Transverse colon (tissue), 4 donors: ENCODE results near the gene BIK. TPM values are rescaled to one million over a fixed set of nuclear protein-coding genes. Genes with fewer than 3 reads are reported as not detected.

Source experiments
- DNase-seq: peaks from one replicate; pipeline ENCODE4 v3.0.0-alpha.2; 2019
- H3K27ac ChIP-seq, 4 donors: fragments of 200-600 bp; sonication (generic); 2 replicates each; pipeline ENCODE4 v1.5.1; 2016 to 2018; ENCODE audit warnings: inconsistent platforms in 4 of 4
- H3K27me3 ChIP-seq: fragments of 200-600 bp; sonication (generic); 2 replicates; pipeline ENCODE4 v1.5.1; 2017; ENCODE audit warnings: inconsistent platforms
- H3K36me3 ChIP-seq, 4 donors: fragments of 200-600 bp; sonication (generic); 2 replicates each; pipeline ENCODE4 v1.5.1; 2017 to 2019; ENCODE audit warnings: inconsistent platforms in 4 of 4
- H3K4me1 ChIP-seq, 4 donors: fragments of 200-600 bp; sonication (generic); 2 replicates each; pipeline ENCODE4 v1.5.1; 2017 to 2020; ENCODE audit warnings: inconsistent platforms in 4 of 4
- H3K4me3 ChIP-seq, 4 donors: fragments of 200-600 bp; sonication (generic); 1 replicate in 1 of 4; 2 replicates in 3 of 4; pipeline versions ENCODE4 v1.5.1 to v1.6.1; 2017 to 2019; ENCODE audit warnings: inconsistent platforms in 4 of 4
- H3K9me3 ChIP-seq, 2 donors: fragments of 200-600 bp; sonication (generic); 2 replicates each; pipeline ENCODE4 v1.5.1; 2017 to 2019; ENCODE audit warnings: inconsistent platforms in 2 of 2
- CTCF ChIP-seq, 5 experiments: fragments of 200-600 bp in 3 of 5; fragments of 450-650 bp in 2 of 5; sonication (generic) in 3 of 5; IDR thresholded peaks; 1 replicate in 2 of 5; 2 replicates in 3 of 5; pipeline ENCODE4 v1.5.1; 2016 to 2017; ENCODE audit warnings: antibody characterized with exemption in 5 of 5, inconsistent platforms in 3 of 5, mild to moderate bottlenecking in 2 of 5, moderate library complexity in 1 of 5
- EP300 ChIP-seq: sonication (generic); formaldehyde crosslinking; IDR thresholded peaks from one replicate; pipeline ENCODE4 v1.6.1; 2017; ENCODE audit warnings: antibody characterized with exemption, low read depth
- POLR2A ChIP-seq: fragments of 450-650 bp; IDR thresholded peaks from one replicate; pipeline ENCODE4 v1.6.1; 2016; ENCODE audit warnings: antibody characterized with exemption, mild to moderate bottlenecking, moderate library complexity
- POLR2AphosphoS5 ChIP-seq, 3 donors: sonication (generic); formaldehyde crosslinking; IDR thresholded peaks; one replicate each; pipeline ENCODE4 v1.6.1; 2016; ENCODE audit warnings: antibody characterized with exemption in 3 of 3
- WGBS, 2 donors: methylation state at CpG; one replicate each; pipeline ENCODE4 v1.1.5; 2018; ENCODE audit warnings: low coverage in 1 of 2; 5-methylcytosine and 5-hydroxymethylcytosine counted together
- in situ Hi-C, 4 donors: fragments of 200-750 bp; cut with MboI; loops; one replicate each; pipeline versions ENCODE4 v1.15.0 to v1.15.1; 2017; ENCODE audit warnings: low sequenced_read_pairs in 3 of 4, low pct_ligation_motif_present in 1 of 4, low pct_unique_long_range_greater_than_20kb in 1 of 4
- intact Hi-C: fragments of 100-400 bp; cut with DNase I; formaldehyde crosslinking; loops from one replicate; pipeline ENCODE4 v1.15.1; 2023; ENCODE audit warnings: low total_unique reads
- total RNA-seq, 4 donors: library from RNA; depleted of rRNA; stranded (reverse); fragments of >200 nt; gene quantifications; one replicate each; pipeline ENCODE4 v1.1.0, GENCODE V29; 2016

BIK gene
- total RNA-seq, 4 donors from 2014 or later: 10.1 to 23.5 (median 14.4) TPM

GRCh38 chr22:43172191-43172590 lies 61.6 kb downstream of the BIK start:
- 93% methylated on average over 19 of the region's 19 CpGs; no CpG with 5 or more reads in 1 of the 2 donors for WGBS, 2 donors
- peaks cover 0 to 16% (median 13%) of the 10 kb centered on the region in 4 donors for H3K4me1 ChIP-seq
- no peaks in the 10 kb centered on the region for H3K9me3 ChIP-seq
- TF ChIP-seq EP300 (no peak), POLR2AphosphoS5 (IDR thresholded peaks at IDR 0.05) (no peak), POLR2A (no peak), CTCF (IDR thresholded peaks at IDR 0.05) (no peak)
- H3K36me3 ChIP-seq: peaks cover 0 to 14% (median 2%) of the 10 kb centered on the region in 4 donors
- H3K4me3 ChIP-seq: no peak overlapping the region
- H3K27me3 ChIP-seq: no peaks in the 10 kb centered on the region
- in situ Hi-C loops (no loop called here), intact Hi-C loops (no loop called here)
- H3K27ac ChIP-seq: peak overlapping the region; percentile 81 to 91 (median 87)
- DNase-seq: no peak

GRCh38 chr22:43173566-43173965 lies 63.0 kb downstream of the BIK start:
- Histone ChIP-seq H3K36me3 (peaks cover 0 to 14% (median 3%) of the 10 kb centered on the region in 4 donors), H3K4me3 (no peak overlapping the region), H3K4me1 (peaks cover 0 to 16% (median 13%) of the 10 kb centered on the region in 4 donors), H3K27me3 (no peaks in the 10 kb centered on the region), H3K9me3 (no peaks in the 10 kb centered on the region), H3K27ac (no peak overlapping the region)
- DNase-seq: no peak
- 96% methylated on average over 5 of the region's 9 CpGs; no CpG with 5 or more reads in 1 of the 2 donors for WGBS, 2 donors
- in situ Hi-C loops: no loop called here
- TF ChIP-seq CTCF (IDR thresholded peaks at IDR 0.05): no peak
- TF ChIP-seq POLR2AphosphoS5 (IDR thresholded peaks at IDR 0.05): no peak
- TF ChIP-seq EP300: no peak
- no peak for TF ChIP-seq POLR2A
- intact Hi-C loops: no loop called here

DNA sequence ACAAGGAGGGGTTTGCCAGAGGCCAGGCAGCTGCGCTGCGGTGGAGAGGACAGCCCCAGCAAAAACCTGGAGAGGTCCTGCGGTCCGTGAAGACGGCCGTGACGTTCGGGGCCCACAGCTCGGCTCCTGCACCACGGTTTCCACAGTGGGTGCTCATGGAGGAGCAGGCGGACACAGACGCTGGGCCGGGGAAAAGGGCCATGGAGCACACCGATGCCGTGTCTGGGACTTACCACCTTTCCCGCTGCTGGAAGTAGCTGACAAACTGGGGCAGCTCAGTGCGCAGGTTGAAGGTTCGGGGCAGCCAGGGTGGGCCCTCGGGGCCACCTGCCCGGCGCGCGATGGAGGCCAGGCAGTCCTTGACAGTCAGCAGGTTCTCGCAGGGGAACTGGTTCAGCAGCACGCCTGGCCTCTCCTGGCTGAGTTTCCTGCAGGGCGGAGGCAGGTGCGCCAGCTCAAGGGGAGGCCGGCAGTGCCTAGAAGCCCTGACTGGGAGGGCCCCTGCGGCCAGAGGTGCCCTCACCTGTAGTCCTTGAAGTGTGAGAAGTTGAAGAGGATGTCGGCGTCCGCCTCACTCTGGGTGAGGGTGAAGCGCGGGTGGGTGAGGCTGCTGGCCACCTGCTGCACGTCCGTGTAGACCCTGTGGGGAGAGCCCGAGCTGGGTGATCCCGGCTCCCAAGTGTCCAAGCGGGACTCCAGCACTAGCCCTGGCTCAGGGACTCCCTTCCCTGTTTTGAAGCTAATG lies 63.6 kb downstream of the BIK start:
- TF ChIP-seq POLR2A (no peak), EP300 (no peak)
- intact Hi-C loops: no loop called here
- WGBS, 2 donors: 96% methylated on average over 39 of the region's 39 CpGs; no CpG with 5 or more reads in 1 of the 2 donors
- no peak for DNase-seq
- H3K36me3 ChIP-seq: peaks cover 0 to 17% (median 6%) of the 10 kb centered on the region in 4 donors
- peaks cover 0 to 16% (median 13%) of the 10 kb centered on the region in 4 donors for H3K4me1 ChIP-seq
- in situ Hi-C loops: no loop called here
- H3K4me3 ChIP-seq: no peak overlapping the region
- no peak overlapping the region for H3K27ac ChIP-seq
- no peaks in the 10 kb centered on the region for H3K27me3 ChIP-seq
- no peaks in the 10 kb centered on the region for H3K9me3 ChIP-seq

- WGBS, 2 donors: 80 to 95% methylated on average over 1 to 9 of the region's 9 CpGs
- peaks cover 0 to 21% (median 10%) of the 10 kb centered on the region in 4 donors for H3K36me3 ChIP-seq
- no peak overlapping the region for H3K4me3 ChIP-seq
- TF ChIP-seq EP300 (no peak), CTCF (IDR thresholded peaks at IDR 0.05) (no peak), POLR2AphosphoS5 (IDR thresholded peaks at IDR 0.05) (no peak), POLR2A (no peak)
- intact Hi-C loops (no loop called here), in situ Hi-C loops (no loop called here)
- DNase-seq: no peak
- no peak overlapping the region for H3K27ac ChIP-seq
- H3K9me3 ChIP-seq: no peaks in the 10 kb centered on the region
- H3K4me1 ChIP-seq: peaks cover 0 to 11% (median 9%) of the 10 kb centered on the region in 4 donors
- no peaks in the 10 kb centered on the region for H3K27me3 ChIP-seq
These were observed 64.5 kb downstream of the BIK start for GRCh38 chr22:43174941-43175531.
